ENCODE results near the gene NOS1AP. TPM values are rescaled to one million over a fixed set of nuclear protein-coding genes. Genes with fewer than 3 reads are reported as not detected.

The NOS1AP gene
- total RNA-seq, 1 experiment from 2014 or later, result 2.6 TPM

DNA sequence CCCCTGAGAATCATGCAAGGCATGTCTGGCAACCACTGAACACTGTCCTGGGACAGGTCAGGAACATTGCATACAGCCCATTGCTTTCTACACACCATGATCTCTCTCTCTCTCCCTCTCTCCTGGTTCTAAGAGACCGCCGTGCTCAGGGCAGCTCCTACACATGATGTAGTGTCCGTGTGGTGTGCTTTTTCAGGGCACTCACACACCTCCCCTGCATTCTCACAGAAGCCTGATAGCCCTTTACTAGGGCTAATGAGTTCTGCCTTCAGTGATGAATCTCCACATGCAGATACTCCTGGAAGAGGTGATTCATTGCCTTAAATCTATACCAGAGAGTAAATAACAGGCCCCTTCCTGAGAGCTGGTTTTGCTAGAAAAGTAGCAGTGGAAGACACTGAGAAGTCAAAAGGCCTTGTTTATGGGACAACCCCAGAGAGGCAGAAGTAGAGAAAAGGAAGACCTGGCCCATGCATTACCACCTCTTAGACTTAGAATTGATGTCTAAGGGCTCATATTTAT, 38.7 kb upstream of the NOS1AP start:
- Histone ChIP-seq H3K4me2 (ENCODE audit: low read length) (no peak overlapping the region), H3K27ac (ENCODE audit: low read length) (no peak overlapping the region), H4K20me1 (ENCODE audit: low read length) (no peaks in the 10 kb centered on the region), H3F3A (ENCODE audit: low read length, unreplicated experiment) (no peaks in the 10 kb centered on the region), H3K9ac (ENCODE audit: low read length) (no peak overlapping the region), H3K79me2 (ENCODE audit: low read length) (no peaks in the 10 kb centered on the region), H3K9me3 (ENCODE audit: low read length) (no peaks in the 10 kb centered on the region), H3K27me3 (ENCODE audit: low read length) (no peaks in the 10 kb centered on the region), H3K4me1 (ENCODE audit: insufficient read depth, low read length) (peaks cover 17% of the 10 kb centered on the region), H3K36me3 (ENCODE audit: low read depth, low read length) (no peaks in the 10 kb centered on the region), H2AFZ (ENCODE audit: low read length) (no peak overlapping the region), H3K4me3 (ENCODE audit: low read length) (no peak overlapping the region), H3K9me2 (replicated peaks; ENCODE audit: low read length) (no peaks in the 10 kb centered on the region)
- TF ChIP-seq EZH2phosphoT487 (IDR thresholded peaks at IDR 0.05; ENCODE audit: borderline replicate concordance, low read length), result no peak
- no peak for TF ChIP-seq EZH2 (IDR thresholded peaks at IDR 0.05; ENCODE audit: low read length, unreplicated experiment)
- TF ChIP-seq CTCF (conservative IDR thresholded peaks at IDR 0.05; ENCODE audit: low read depth, low read length), result no peak
- BruUV-seq (replicated peaks), result no TSS peak
- ATAC-seq (peak; percentile 79), DNase-seq (peak; percentile 59)
- ChIA-PET CTCF (no interaction called here), POLR2A (ENCODE audit: unreplicated experiment) (interaction anchor here (0.6 kb wide), 1 partner anchor 162 kb away, joined by 5 read pairs; no protein-coding TSS in a partner anchor)
- intact Hi-C loops (cut with micrococcal nuclease), result no loop called here

GRCh38 chr1:162033428-162033827, 36.1 kb upstream of the NOS1AP start:
- H2AFZ ChIP-seq (ENCODE audit: low read length), result no peak overlapping the region
- no peak overlapping the region for H3K4me2 ChIP-seq (ENCODE audit: low read length)
- no peaks in the 10 kb centered on the region for H4K20me1 ChIP-seq (ENCODE audit: low read length)
- POLR2A ChIA-PET (ENCODE audit: unreplicated experiment), result no interaction called here
- ATAC-seq (no peak), DNase-seq (no peak)
- no peaks in the 10 kb centered on the region for H3K36me3 ChIP-seq (ENCODE audit: low read depth, low read length)
- no peak overlapping the region for H3K9ac ChIP-seq (ENCODE audit: low read length)
- TF ChIP-seq EZH2 (IDR thresholded peaks at IDR 0.05; ENCODE audit: low read length, unreplicated experiment) (no peak), CTCF (conservative IDR thresholded peaks at IDR 0.05; ENCODE audit: low read depth, low read length) (no peak)
- intact Hi-C loops (cut with micrococcal nuclease), result no loop called here
- no peak overlapping the region for H3K4me3 ChIP-seq (ENCODE audit: low read length)
- H3K9me3 ChIP-seq (ENCODE audit: low read length), result no peaks in the 10 kb centered on the region
- H3K27me3 ChIP-seq (ENCODE audit: low read length), result no peaks in the 10 kb centered on the region
- H3F3A ChIP-seq (ENCODE audit: low read length, unreplicated experiment), result no peaks in the 10 kb centered on the region
- BruUV-seq (replicated peaks), result no TSS peak
- no peaks in the 10 kb centered on the region for H3K9me2 ChIP-seq (replicated peaks; ENCODE audit: low read length)
- peaks cover 24% of the 10 kb centered on the region for H3K4me1 ChIP-seq (ENCODE audit: insufficient read depth, low read length)
- no peak overlapping the region for H3K27ac ChIP-seq (ENCODE audit: low read length)
- H3K79me2 ChIP-seq (ENCODE audit: low read length), result no peaks in the 10 kb centered on the region
- CTCF ChIA-PET, result no interaction called here

DNA sequence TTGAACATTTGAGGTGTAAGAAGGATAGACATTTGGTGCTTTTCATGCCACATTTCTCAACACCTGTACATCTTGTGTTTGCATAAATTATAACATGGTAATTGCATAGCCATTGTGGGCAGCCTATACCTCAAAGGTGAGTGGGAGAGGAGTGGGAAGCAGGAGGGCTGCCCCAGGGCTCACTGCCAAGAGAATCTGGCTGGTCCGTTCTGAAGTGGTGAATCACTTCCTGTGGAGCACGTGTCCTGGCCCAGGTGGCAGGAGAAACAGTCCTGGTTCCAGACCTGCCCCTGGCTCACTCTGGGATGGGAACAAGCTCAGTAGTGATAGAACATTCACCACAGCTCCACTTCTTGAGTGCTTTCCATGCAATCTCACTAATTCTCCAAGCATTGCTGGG, 34.2 kb upstream of the NOS1AP start:
- ATAC-seq, result peak; percentile 29
- H3K4me2 ChIP-seq (ENCODE audit: low read length), result 0 out of 2 replicates have a peak overlapping the region, but pooled peaks have one; percentile 4

More for the DNA sequence above, 34.2 kb upstream of the NOS1AP start:
- Histone ChIP-seq H4K20me1 (ENCODE audit: low read length) (no peaks in the 10 kb centered on the region), H3K79me2 (ENCODE audit: low read length) (no peaks in the 10 kb centered on the region), H3K4me3 (ENCODE audit: low read length) (no peak overlapping the region), H3K27me3 (ENCODE audit: low read length) (no peaks in the 10 kb centered on the region), H3K4me1 (ENCODE audit: insufficient read depth, low read length) (peaks cover 24% of the 10 kb centered on the region), H3K9me2 (replicated peaks; ENCODE audit: low read length) (no peaks in the 10 kb centered on the region), H3K27ac (ENCODE audit: low read length) (no peak overlapping the region), H3F3A (ENCODE audit: low read length, unreplicated experiment) (no peaks in the 10 kb centered on the region), H2AFZ (ENCODE audit: low read length) (no peak overlapping the region), H3K9me3 (ENCODE audit: low read length) (no peaks in the 10 kb centered on the region), H3K36me3 (ENCODE audit: low read depth, low read length) (no peaks in the 10 kb centered on the region), H3K9ac (ENCODE audit: low read length) (no peak overlapping the region)
- TF ChIP-seq CTCF (conservative IDR thresholded peaks at IDR 0.05; ENCODE audit: low read depth, low read length), result no peak
- no peak for TF ChIP-seq EZH2 (IDR thresholded peaks at IDR 0.05; ENCODE audit: low read length, unreplicated experiment)
- no peak for TF ChIP-seq EZH2phosphoT487 (IDR thresholded peaks at IDR 0.05; ENCODE audit: borderline replicate concordance, low read length)
- no TSS peak for BruUV-seq (replicated peaks)
- intact Hi-C loops (cut with micrococcal nuclease), result loop anchor here (5.0 kb wide), 1 partner anchor 148 kb away; no protein-coding TSS in a partner anchor
- ChIA-PET POLR2A (ENCODE audit: unreplicated experiment) (no interaction called here), CTCF (interaction anchor here (0.6 to 1.0 kb wide), 2 partner anchors 243 to 244 kb away, joined by 3 to 4 read pairs; no protein-coding TSS in a partner anchor)
- peak; percentile 72 for DNase-seq
